ENCODE data around the gene RABGAP1L. TPM values are rescaled to one million over a fixed set of nuclear protein-coding genes. Genes with fewer than 3 reads are reported as not detected.

RABGAP1L gene
- total RNA-seq, 4 donors from 2014 or later = 38.8 to 54.7 (median 50.5) TPM

DNA sequence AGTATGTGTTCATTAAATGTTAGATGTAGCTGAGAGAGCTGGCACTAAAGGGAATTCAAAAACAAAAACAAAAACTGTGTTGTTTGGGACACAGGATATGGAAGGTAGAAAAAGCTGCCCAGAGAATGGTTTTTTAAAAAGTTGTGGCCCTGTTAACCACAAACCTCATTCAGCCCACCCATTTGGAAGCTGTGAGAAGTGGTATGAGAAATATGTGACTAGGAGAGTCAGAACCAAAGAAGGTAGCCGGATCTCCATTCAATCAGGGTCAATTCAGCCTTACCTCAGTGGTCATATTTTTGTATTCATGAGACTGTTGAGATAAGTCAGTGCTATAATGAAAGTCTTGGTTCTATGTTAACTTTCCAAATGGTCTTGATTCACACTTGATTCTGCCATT is 810.7 kb downstream of the RABGAP1L start:
- intact Hi-C loops (cut with DNase I; ENCODE audit: low total_unique reads) = no loop called here
- DNase-seq (ENCODE audit: low spot score in 2 of 2) = no peak
- WGBS, 2 donors = 88 to 90% methylated on average over 1 of the region's 1 CpG
- H3K4me3 ChIP-seq (ENCODE audit: low read depth, poor library complexity, severe bottlenecking) = no peak overlapping the region
- no peak for TF ChIP-seq POLR2A (IDR thresholded peaks at IDR 0.05)
- TF ChIP-seq, protein P1, sequence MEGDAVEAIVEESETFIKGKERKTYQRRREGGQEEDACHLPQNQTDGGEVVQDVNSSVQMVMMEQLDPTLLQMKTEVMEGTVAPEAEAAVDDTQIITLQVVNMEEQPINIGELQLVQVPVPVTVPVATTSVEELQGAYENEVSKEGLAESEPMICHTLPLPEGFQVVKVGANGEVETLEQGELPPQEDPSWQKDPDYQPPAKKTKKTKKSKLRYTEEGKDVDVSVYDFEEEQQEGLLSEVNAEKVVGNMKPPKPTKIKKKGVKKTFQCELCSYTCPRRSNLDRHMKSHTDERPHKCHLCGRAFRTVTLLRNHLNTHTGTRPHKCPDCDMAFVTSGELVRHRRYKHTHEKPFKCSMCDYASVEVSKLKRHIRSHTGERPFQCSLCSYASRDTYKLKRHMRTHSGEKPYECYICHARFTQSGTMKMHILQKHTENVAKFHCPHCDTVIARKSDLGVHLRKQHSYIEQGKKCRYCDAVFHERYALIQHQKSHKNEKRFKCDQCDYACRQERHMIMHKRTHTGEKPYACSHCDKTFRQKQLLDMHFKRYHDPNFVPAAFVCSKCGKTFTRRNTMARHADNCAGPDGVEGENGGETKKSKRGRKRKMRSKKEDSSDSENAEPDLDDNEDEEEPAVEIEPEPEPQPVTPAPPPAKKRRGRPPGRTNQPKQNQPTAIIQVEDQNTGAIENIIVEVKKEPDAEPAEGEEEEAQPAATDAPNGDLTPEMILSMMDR (IDR thresholded peaks at IDR 0.05) = no peak

GRCh38 chr1:174971466-174971865 is 812.1 kb downstream of the RABGAP1L start:
- no peak for DNase-seq (ENCODE audit: low spot score in 2 of 2)
- TF ChIP-seq, protein P1 (IDR thresholded peaks at IDR 0.05) = no peak
- TF ChIP-seq POLR2A (IDR thresholded peaks at IDR 0.05) = no peak
- no peak overlapping the region for H3K4me3 ChIP-seq (ENCODE audit: low read depth, poor library complexity, severe bottlenecking)
- intact Hi-C loops (cut with DNase I; ENCODE audit: low total_unique reads) = no loop called here

GRCh38 chr1:174971902-174972301 is 812.6 kb downstream of the RABGAP1L start:
- WGBS, 2 donors = 44 to 57% methylated on average over 2 of the region's 2 CpGs
- no peak for DNase-seq (ENCODE audit: low spot score in 2 of 2)
- no peak overlapping the region for H3K4me3 ChIP-seq (ENCODE audit: low read depth, poor library complexity, severe bottlenecking)
- TF ChIP-seq, protein P1 (IDR thresholded peaks at IDR 0.05) = no peak
- TF ChIP-seq POLR2A (IDR thresholded peaks at IDR 0.05) = no peak
- intact Hi-C loops (cut with DNase I; ENCODE audit: low total_unique reads) = no loop called here

GRCh38 chr1:174974711-174975119 is 815.4 kb downstream of the RABGAP1L start:
- WGBS, 2 donors = 64 to 70% methylated on average over 2 of the region's 2 CpGs
- TF ChIP-seq, protein P1 (IDR thresholded peaks at IDR 0.05) = no peak
- no peak for TF ChIP-seq POLR2A (IDR thresholded peaks at IDR 0.05)
- H3K4me3 ChIP-seq (ENCODE audit: low read depth, poor library complexity, severe bottlenecking) = no peak overlapping the region
- no peak for DNase-seq (ENCODE audit: low spot score in 2 of 2)
- intact Hi-C loops (cut with DNase I; ENCODE audit: low total_unique reads) = no loop called here

GRCh38 chr1:174975764-174976163 is 816.4 kb downstream of the RABGAP1L start:
- TF ChIP-seq POLR2A (IDR thresholded peaks at IDR 0.05) = no peak
- TF ChIP-seq, protein P1 (IDR thresholded peaks at IDR 0.05) = no peak
- no peak overlapping the region for H3K4me3 ChIP-seq (ENCODE audit: low read depth, poor library complexity, severe bottlenecking)
- intact Hi-C loops (cut with DNase I; ENCODE audit: low total_unique reads) = no loop called here
- 38 to 59% methylated on average over 1 of the region's 1 CpG for WGBS, 2 donors
- no peak for DNase-seq (ENCODE audit: low spot score in 2 of 2)

DNA sequence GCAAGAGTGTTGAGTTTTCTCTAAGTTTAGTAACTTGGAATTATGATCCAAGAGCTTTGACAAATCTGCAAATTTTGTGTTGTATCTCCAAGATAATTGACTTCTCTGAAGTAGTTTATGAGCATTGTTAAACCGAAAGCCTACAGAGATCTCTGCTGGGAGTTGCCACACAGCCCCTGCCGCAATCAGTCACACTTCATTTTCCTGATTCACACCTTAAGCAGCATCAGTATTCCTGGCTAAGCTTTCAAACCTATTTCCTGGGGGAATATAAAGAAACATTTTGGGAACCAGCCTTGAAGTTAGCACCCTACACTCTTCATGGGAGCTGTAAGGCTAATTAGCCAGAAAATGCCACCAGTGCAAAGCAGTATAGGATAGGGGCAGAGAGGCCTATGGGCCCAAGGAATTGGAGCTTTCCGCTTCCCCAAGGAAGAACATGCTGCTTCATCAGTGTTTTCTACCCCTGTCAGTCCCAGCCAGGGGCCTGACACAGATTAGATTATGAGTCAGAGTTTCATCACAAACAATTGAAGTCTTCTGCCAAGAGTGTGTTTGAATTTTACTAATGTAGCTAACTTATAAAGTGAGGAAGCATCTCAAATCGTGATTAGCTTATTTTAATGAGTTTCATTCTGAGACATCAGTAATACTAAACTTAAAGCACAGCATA is 817.3 kb downstream of the RABGAP1L start:
- TF ChIP-seq, protein P1 (IDR thresholded peaks at IDR 0.05) = no peak
- no peak for TF ChIP-seq POLR2A (IDR thresholded peaks at IDR 0.05)
- intact Hi-C loops (cut with DNase I; ENCODE audit: low total_unique reads) = no loop called here
- H3K4me3 ChIP-seq (ENCODE audit: low read depth, poor library complexity, severe bottlenecking) = no peak overlapping the region
- no peak for DNase-seq (ENCODE audit: low spot score in 2 of 2)
- WGBS, 2 donors = 31 to 39% methylated on average over 4 of the region's 4 CpGs

All from lower leg skin (tissue), 4 donors.